Nephron progenitor cell (in vitro differentiated cells): ENCODE results near the gene ELF2.
"Not testable (repeated sequence)": the region's sequence is repeated elsewhere in the genome, so short reads cannot be mapped to it uniquely, and the experiment has no call there.

Source experiments
- DNase-seq: peaks from one replicate; pipeline ENCODE4 v3.0.0; 2021
- H3K27ac Mint-ChIP-seq: 2 replicates; pipeline ENCODE4 v1.8.0; 2021; ENCODE audit warnings: mild to moderate bottlenecking, moderate library complexity, mixed read lengths
- H3K27me3 Mint-ChIP-seq: 2 replicates; pipeline ENCODE4 v1.8.0; 2021; ENCODE audit warnings: mild to moderate bottlenecking, low read depth, mixed read lengths; ENCODE audit not compliant: poor library complexity
- H3K36me3 Mint-ChIP-seq: 2 replicates; pipeline ENCODE4 v1.8.0; 2021; ENCODE audit warnings: low read depth, mixed read lengths
- H3K4me1 Mint-ChIP-seq: 2 replicates; pipeline ENCODE4 v1.8.0; 2021; ENCODE audit warnings: mixed read lengths
- H3K4me3 Mint-ChIP-seq: 2 replicates; pipeline ENCODE4 v1.8.0; 2021; ENCODE audit warnings: mild to moderate bottlenecking, moderate library complexity, mixed read lengths
- H3K9me3 Mint-ChIP-seq: 2 replicates; pipeline ENCODE4 v1.8.0; 2021; ENCODE audit warnings: mild to moderate bottlenecking, moderate library complexity, mixed read lengths
- CTCF ChIP-seq: fragments of 200-600 bp; sonication (generic); IDR thresholded peaks from 2 replicates; pipeline ENCODE4 v1.5.0; 2021; ENCODE audit warnings: antibody characterized with exemption

Gene ELF2

GRCh38 chr4:139036885-139037284 is 140.1 kb downstream of the ELF2 start:
- Mint-ChIP-seq H3K9me3 (peaks cover 4% of the 10 kb centered on the region), H3K4me3 (no peak overlapping the region), H3K27me3 (peaks cover 2% of the 10 kb centered on the region), H3K27ac (no peak overlapping the region), H3K4me1 (peaks cover 22% of the 10 kb centered on the region), H3K36me3 (peaks cover 77% of the 10 kb centered on the region)
- DNase-seq: no peak
- no peak for TF ChIP-seq CTCF

DNA sequence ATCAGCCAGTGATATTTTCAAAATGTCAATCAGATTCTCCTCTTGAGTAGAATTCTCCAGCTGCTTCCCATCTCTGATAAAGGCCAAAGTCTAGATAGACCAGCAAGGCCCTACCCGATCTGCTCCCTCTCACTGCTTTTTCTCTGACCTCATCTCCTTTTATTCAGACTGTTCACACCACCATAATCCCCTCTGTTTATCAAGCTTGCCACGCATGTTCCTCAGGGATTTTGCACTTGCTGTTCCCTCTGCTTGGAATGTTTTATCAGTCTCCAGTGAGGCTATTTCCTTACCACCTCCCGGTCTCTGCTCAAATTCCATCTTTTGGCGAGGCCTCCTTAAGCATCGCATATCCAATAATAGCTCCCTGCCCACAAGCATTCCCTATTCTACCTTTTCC is 141.4 kb downstream of the ELF2 start:
- no peak for DNase-seq
- H3K27ac Mint-ChIP-seq: peak overlapping the region; percentile 25
- no peak for TF ChIP-seq CTCF
- H3K36me3 Mint-ChIP-seq: peaks cover 76% of the 10 kb centered on the region
- peaks cover 4% of the 10 kb centered on the region for H3K9me3 Mint-ChIP-seq
- H3K4me1 Mint-ChIP-seq: peaks cover 25% of the 10 kb centered on the region
- H3K27me3 Mint-ChIP-seq: peaks cover 2% of the 10 kb centered on the region
- no peak overlapping the region for H3K4me3 Mint-ChIP-seq

DNA sequence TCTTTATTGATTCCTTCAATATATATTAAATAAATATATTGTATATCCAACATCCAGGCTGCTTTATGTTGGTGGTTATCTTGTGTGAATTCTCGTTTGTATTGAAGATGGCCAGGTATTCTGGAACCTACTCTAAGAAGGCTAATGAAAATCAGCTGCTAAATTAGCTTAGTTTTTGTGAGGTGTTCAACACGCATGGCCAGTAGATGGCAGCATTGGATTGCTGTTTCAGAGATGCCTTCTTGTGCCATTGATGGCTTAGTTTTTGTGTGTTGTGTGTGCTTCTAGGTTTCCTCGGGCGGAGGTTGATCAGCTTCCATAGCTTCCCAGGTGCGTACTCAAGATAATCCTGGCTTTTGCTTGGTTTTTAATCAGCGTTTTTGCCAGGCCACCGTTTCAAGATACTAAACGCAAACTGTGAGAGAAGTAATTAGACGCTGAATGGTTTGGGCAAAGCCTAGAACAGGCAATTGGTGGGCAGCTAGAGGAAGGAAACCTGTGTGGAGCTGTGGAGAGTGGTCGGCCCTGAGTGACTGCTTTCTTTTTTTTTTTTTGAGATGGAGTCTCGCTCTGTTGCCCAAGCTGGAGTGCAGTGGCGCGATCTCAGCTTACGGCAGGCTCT is 146.3 kb downstream of the ELF2 start:
- peaks cover 44% of the 10 kb centered on the region for H3K36me3 Mint-ChIP-seq
- H3K4me3 Mint-ChIP-seq: no peak overlapping the region
- peaks cover under 1% of the 10 kb centered on the region for H3K27me3 Mint-ChIP-seq
- peak overlapping the region; percentile 90 for H3K27ac Mint-ChIP-seq
- peak; percentile 71 for DNase-seq
- TF ChIP-seq CTCF: peak; percentile 79
- H3K9me3 Mint-ChIP-seq: no peaks in the 10 kb centered on the region
- H3K4me1 Mint-ChIP-seq: peaks cover 39% of the 10 kb centered on the region

- Mint-ChIP-seq H3K4me1 (peaks cover 33% of the 10 kb centered on the region), H3K36me3 (peaks cover 44% of the 10 kb centered on the region)
- not testable (repeated sequence) for DNase-seq, H3K4me3 Mint-ChIP-seq, H3K27ac Mint-ChIP-seq, H3K27me3 Mint-ChIP-seq, H3K9me3 Mint-ChIP-seq
Observed at GRCh38 chr4:139029866-139030363, 147.1 kb downstream of the ELF2 start.

DNA sequence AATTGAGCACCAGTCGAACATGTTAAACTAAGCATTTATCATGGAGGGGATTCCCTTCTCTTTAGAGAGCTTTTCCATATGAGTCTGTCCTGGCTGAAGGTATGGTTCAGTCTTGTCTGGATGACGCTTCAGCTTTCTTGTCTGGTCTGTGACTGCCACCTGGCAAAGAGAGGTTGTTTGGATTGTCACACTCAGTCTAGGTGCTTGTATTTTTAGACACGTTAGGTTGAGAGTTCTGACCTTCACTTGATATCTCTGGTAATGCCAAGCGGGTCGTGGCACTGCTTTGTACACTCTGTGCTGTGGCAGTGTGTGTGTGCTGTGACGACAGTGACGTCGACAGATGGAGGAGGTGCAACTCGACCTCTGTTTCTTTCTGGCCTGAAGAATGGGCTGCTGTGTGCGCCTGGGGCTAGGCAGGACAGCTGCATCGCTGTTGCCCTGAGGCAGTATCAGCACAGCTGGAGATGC is 148.8 kb downstream of the ELF2 start:
- Mint-ChIP-seq H3K36me3 (peaks cover 42% of the 10 kb centered on the region), H3K4me1 (peaks cover 24% of the 10 kb centered on the region), H3K4me3 (no peak overlapping the region), H3K27me3 (no peaks in the 10 kb centered on the region), H3K27ac (peak overlapping the region; percentile 66), H3K9me3 (no peaks in the 10 kb centered on the region)
- DNase-seq: no peak
- no peak for TF ChIP-seq CTCF

DNA sequence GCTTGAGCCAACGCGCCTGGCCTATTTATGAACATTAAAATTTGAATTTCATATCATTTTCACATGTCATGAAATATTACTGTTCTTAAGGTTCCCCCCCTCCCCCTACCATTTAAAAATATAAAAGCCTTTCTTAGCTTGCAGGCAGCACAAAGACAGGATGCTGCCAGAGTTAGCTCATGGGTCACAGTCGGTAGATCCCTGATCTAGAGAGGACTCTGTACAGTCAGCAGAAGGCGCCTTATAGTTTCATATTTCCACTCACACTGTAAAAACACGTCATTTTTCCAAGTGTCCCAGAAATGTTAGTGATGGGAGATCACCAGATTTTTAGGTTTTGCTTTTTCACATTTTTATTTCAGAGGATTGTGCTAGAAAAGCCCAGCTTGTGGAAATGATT is 149.2 kb downstream of the ELF2 start:
- Mint-ChIP-seq H3K27me3 (no peaks in the 10 kb centered on the region), H3K36me3 (peaks cover 46% of the 10 kb centered on the region), H3K27ac (peak overlapping the region; percentile 66), H3K4me3 (no peak overlapping the region), H3K9me3 (no peaks in the 10 kb centered on the region), H3K4me1 (peaks cover 24% of the 10 kb centered on the region)
- no peak for DNase-seq
- no peak for TF ChIP-seq CTCF
